Rectal smooth muscle tissue (tissue), 1 donor: ENCODE data around the gene OSBPL7.
A peak's percentile ranks its signal among the peaks of the same experiment; 100 is the strongest.
"Not testable (repeated sequence)": the region's sequence is repeated elsewhere in the genome, so short reads cannot be mapped to it uniquely, and the experiment has no call there.

ENCODE experiments used
- H3K27ac ChIP-seq: one replicate; pipeline ENCODE4 v1.7.0; 2013; ENCODE audit warnings: low read depth, low read length, inconsistent platforms
- H3K27me3 ChIP-seq: one replicate; pipeline ENCODE4 v1.7.0; 2013; ENCODE audit warnings: low read length; ENCODE audit not compliant: control insufficient read depth, insufficient read depth
- H3K36me3 ChIP-seq: one replicate; pipeline ENCODE4 v1.7.0; 2013; ENCODE audit warnings: low read length; ENCODE audit not compliant: control insufficient read depth, insufficient read depth
- H3K4me1 ChIP-seq: one replicate; pipeline ENCODE4 v1.7.0; 2013; ENCODE audit warnings: low read length; ENCODE audit not compliant: control insufficient read depth, insufficient read depth
- H3K4me3 ChIP-seq: one replicate; pipeline ENCODE4 v1.7.0; 2013; ENCODE audit warnings: low read length
- H3K9ac ChIP-seq: one replicate; pipeline ENCODE4 v1.7.0; 2013; ENCODE audit warnings: low read length

Gene OSBPL7

DNA sequence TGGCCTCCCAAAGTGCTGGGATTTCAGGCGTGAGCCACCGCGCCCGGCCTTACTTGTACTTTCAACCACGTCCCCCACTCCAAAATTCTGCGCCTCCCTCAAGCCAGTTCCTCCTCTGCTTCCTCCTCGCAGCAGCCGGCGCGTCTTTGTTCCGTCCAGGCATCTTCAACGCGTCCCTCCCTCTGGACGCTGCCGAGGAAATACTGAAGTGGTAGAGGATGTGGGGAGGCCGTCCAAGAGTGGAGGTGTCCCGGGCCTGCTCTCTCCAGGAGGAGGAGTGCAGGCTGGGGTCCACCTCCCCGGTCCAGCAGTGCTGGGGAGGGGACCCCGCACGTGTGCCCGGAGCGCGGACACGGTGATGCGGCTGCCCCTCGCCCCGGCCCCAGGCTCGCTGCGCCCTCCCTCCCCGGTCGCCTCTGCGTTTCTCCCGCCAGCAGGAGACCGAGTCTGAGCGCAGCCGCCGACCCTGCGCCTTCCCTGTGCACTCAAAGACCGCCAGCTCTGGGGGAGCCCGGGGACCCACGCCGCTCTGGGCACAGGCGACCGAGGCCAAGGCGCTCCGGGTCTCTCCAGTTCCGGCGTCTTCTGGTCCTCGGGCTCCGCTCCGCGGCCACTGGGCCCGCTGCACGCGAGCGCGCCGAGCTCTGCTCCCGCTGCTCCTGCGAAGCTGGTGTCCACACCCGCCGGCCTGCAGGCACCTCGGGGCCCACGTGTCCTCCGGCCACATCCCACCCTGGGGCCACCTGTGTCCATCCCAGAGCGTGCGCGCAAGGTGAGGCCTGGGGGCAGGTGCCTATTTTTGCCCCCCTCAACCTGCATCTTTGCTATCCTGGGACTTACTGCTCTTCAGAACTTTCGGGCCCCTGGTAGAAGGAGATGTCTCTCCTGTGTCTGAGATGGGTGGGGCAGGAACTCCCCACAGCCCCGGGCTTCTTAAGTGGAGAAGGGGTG is 31.7 kb downstream of the OSBPL7 start:
- no peak overlapping the region for H3K27ac ChIP-seq
- H3K9ac ChIP-seq, result no peak overlapping the region
- no peaks in the 10 kb centered on the region for H3K36me3 ChIP-seq
- peak overlapping the region; percentile 42 for H3K4me3 ChIP-seq
- H3K4me1 ChIP-seq, result no peaks in the 10 kb centered on the region
- H3K27me3 ChIP-seq, result peaks cover 8% of the 10 kb centered on the region

GRCh38 chr17:47785538-47786123 is 36.0 kb downstream of the OSBPL7 start:
- Histone ChIP-seq H3K4me3 (no peak overlapping the region), H3K9ac (no peak overlapping the region), H3K27me3 (peaks cover 4% of the 10 kb centered on the region), H3K27ac (no peak overlapping the region), H3K36me3 (no peaks in the 10 kb centered on the region), H3K4me1 (no peaks in the 10 kb centered on the region)

- Histone ChIP-seq H3K9ac (no peak overlapping the region), H3K36me3 (no peaks in the 10 kb centered on the region), H3K27me3 (peaks cover 13% of the 10 kb centered on the region), H3K4me1 (no peaks in the 10 kb centered on the region), H3K4me3 (no peak overlapping the region), H3K27ac (no peak overlapping the region)
Observed at GRCh38 chr17:47781397-47781796, 40.2 kb downstream of the OSBPL7 start.

- H3K27me3 ChIP-seq, result peaks cover 13% of the 10 kb centered on the region
- H3K27ac ChIP-seq, result no peak overlapping the region
- H3K36me3 ChIP-seq, result no peaks in the 10 kb centered on the region
- no peak overlapping the region for H3K9ac ChIP-seq
- H3K4me1 ChIP-seq, result no peaks in the 10 kb centered on the region
- no peak overlapping the region for H3K4me3 ChIP-seq
Observed at GRCh38 chr17:47778184-47778635, 43.4 kb downstream of the OSBPL7 start.

GRCh38 chr17:47776330-47777197 is 45.0 kb downstream of the OSBPL7 start:
- Histone ChIP-seq H3K9ac (no peak overlapping the region), H3K27ac (no peak overlapping the region), H3K27me3 (peaks cover 13% of the 10 kb centered on the region), H3K36me3 (no peaks in the 10 kb centered on the region), H3K4me3 (no peak overlapping the region), H3K4me1 (no peaks in the 10 kb centered on the region)

DNA sequence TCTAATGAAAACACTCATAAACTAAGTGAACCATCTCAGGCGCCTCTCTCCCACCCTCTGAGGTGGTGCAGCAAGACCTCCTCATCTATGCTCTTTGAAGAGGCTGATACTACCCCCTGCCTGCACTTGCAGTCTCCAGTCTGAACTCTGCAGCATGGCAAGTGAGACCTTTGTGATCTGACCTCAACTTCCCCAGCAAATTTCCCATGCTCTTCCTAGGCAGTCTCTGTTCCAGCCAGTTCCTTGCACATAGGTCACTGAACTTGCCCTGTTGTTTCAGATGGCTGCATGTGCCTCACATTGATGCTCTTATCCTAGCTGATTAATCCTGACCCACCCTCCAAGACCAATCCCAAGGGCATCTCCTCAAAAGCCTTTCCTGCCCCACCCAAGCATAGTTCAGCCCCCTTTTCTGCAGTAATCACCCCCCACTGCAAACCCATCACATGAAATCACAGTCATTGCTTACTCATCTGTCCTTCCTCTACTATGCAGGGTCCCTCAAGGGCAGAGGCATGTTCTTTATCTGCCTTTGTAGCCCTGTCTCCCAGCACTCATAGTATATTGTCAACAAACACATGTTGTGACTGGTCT is 46.5 kb downstream of the OSBPL7 start:
- Histone ChIP-seq H3K4me1 (no peaks in the 10 kb centered on the region), H3K36me3 (no peaks in the 10 kb centered on the region), H3K27me3 (peaks cover 11% of the 10 kb centered on the region), H3K27ac (no peak overlapping the region), H3K4me3 (no peak overlapping the region), H3K9ac (no peak overlapping the region)

DNA sequence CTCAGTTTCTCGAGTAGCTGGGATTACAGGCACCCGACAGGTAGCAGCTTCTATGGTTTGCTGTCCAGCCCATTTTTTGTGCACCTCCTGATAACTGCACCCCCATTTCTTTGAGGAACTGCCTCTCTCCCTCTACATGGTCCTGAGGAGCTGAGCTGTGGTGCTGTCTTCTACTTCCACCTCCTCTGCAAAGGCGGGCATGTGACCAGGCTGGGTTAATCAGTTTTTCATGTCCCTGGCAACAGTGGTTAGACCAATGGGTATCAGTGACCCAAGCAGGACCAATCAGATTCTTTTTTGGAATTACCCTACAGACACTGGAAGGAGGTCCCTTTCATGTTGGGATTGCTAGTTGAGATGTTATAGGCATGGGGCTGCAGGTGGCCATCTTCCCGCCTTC is 47.3 kb downstream of the OSBPL7 start:
- Histone ChIP-seq H3K4me3 (no peak overlapping the region), H3K27ac (no peak overlapping the region), H3K4me1 (no peaks in the 10 kb centered on the region), H3K36me3 (no peaks in the 10 kb centered on the region), H3K9ac (no peak overlapping the region), H3K27me3 (peaks cover 11% of the 10 kb centered on the region)

DNA sequence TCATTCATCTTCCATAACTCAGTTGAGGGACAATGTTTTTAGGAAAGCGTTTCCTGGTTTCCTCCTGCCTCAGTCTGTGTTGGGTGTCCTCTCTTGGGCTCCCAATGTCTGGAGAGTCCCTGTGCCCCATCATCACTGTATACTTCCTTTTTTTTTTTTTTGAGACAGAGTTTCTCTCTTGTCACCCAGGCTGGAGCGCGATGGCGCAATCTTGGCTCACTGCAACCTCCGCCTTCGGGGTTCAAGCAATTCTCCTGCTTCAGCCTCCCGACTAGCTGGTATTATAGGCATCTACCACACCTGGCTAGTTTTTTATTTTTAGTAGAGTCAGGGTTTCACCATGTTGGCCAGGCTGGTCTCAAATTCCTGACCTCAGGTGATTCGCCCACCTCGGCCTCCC is 47.9 kb downstream of the OSBPL7 start:
- H3K9ac ChIP-seq, H3K27ac ChIP-seq, H3K4me3 ChIP-seq, H3K4me1 ChIP-seq, H3K36me3 ChIP-seq: not testable (repeated sequence)
- peaks cover 11% of the 10 kb centered on the region for H3K27me3 ChIP-seq

DNA sequence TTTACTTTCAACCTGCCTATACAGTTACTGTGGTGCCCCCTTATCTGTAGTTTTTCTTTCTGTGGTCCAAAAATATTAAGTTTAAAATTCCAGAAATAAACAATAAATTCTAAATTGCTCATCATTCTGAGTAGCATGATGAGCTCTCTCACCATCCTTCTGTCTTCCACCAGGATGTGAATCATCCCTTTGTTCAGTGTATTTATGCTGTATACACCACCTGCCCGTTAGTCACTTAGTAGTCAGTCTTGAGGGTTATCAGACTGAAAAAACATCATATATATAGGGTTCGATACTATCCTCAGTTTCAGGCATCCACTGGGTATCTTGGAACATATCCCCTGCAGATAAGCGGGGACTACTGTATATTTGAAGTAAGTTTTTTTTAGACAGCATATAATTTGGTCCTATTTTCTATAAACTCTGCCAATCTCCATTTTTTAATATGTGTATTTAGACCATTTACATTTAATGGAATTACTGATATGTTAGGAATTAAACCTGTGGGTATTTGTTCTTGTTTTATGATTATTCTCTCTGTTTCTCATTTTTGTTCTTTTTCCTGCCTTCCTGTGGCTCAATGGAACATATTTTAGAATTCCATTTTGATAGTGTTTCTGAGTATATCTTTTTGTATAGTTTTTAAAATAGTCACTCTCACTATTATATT is 57.5 kb downstream of the OSBPL7 start:
- Histone ChIP-seq H3K27me3 (no peaks in the 10 kb centered on the region), H3K27ac (no peak overlapping the region), H3K9ac (no peak overlapping the region), H3K4me3 (no peak overlapping the region), H3K4me1 (no peaks in the 10 kb centered on the region), H3K36me3 (no peaks in the 10 kb centered on the region)

- Histone ChIP-seq H3K4me3 (no peak overlapping the region), H3K36me3 (no peaks in the 10 kb centered on the region), H3K9ac (no peak overlapping the region), H3K4me1 (no peaks in the 10 kb centered on the region), H3K27me3 (no peaks in the 10 kb centered on the region), H3K27ac (no peak overlapping the region)
Observed at GRCh38 chr17:47762728-47763127, 58.9 kb downstream of the OSBPL7 start.

GRCh38 chr17:47760409-47761140 is 61.0 kb downstream of the OSBPL7 start:
- Histone ChIP-seq H3K9ac (no peak overlapping the region), H3K4me3 (no peak overlapping the region), H3K27me3 (no peaks in the 10 kb centered on the region), H3K4me1 (no peaks in the 10 kb centered on the region), H3K36me3 (no peaks in the 10 kb centered on the region), H3K27ac (no peak overlapping the region)
